ENCODE results near the gene SLC6A3.

SLC6A3 gene

GRCh38 chr5:1356873-1357787 lies 88.1 kb downstream of the SLC6A3 start:
- Histone ChIP-seq H3K27me3 (ENCODE audit: insufficient read depth, poor library complexity, severe bottlenecking) (peaks cover 4% of the 10 kb centered on the region), H3K27ac (replicated peaks) (no peak overlapping the region), H3K4me3 (replicated peaks; ENCODE audit: insufficient read depth, low read length) (no peak overlapping the region)
- no peak for DNase-seq (ENCODE audit: low read depth in 1 of 2, low spot score in 1 of 2)
- TF ChIP-seq CTCF (IDR thresholded peaks at IDR 0.05; ENCODE audit: insufficient read depth, low read length), result no peak
- TF ChIP-seq SPI1 (IDR thresholded peaks at IDR 0.05; ENCODE audit: borderline replicate concordance, low read depth), result no peak
- TF ChIP-seq, protein P1, sequence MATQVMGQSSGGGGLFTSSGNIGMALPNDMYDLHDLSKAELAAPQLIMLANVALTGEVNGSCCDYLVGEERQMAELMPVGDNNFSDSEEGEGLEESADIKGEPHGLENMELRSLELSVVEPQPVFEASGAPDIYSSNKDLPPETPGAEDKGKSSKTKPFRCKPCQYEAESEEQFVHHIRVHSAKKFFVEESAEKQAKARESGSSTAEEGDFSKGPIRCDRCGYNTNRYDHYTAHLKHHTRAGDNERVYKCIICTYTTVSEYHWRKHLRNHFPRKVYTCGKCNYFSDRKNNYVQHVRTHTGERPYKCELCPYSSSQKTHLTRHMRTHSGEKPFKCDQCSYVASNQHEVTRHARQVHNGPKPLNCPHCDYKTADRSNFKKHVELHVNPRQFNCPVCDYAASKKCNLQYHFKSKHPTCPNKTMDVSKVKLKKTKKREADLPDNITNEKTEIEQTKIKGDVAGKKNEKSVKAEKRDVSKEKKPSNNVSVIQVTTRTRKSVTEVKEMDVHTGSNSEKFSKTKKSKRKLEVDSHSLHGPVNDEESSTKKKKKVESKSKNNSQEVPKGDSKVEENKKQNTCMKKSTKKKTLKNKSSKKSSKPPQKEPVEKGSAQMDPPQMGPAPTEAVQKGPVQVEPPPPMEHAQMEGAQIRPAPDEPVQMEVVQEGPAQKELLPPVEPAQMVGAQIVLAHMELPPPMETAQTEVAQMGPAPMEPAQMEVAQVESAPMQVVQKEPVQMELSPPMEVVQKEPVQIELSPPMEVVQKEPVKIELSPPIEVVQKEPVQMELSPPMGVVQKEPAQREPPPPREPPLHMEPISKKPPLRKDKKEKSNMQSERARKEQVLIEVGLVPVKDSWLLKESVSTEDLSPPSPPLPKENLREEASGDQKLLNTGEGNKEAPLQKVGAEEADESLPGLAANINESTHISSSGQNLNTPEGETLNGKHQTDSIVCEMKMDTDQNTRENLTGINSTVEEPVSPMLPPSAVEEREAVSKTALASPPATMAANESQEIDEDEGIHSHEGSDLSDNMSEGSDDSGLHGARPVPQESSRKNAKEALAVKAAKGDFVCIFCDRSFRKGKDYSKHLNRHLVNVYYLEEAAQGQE (IDR thresholded peaks at IDR 0.05; ENCODE audit: insufficient replicate concordance, low read depth), result no peak
- no peak for TF ChIP-seq GABPA (IDR thresholded peaks at IDR 0.05; ENCODE audit: low read depth)
- no peak for TF ChIP-seq POLR2AphosphoS5 (IDR thresholded peaks at IDR 0.05; ENCODE audit: low read depth)

GRCh38 chr5:1354576-1354975 lies 90.7 kb downstream of the SLC6A3 start:
- no peak overlapping the region for H3K4me3 ChIP-seq (replicated peaks; ENCODE audit: insufficient read depth, low read length)
- DNase-seq (ENCODE audit: low read depth in 1 of 2, low spot score in 1 of 2), result no peak
- peaks cover 4% of the 10 kb centered on the region for H3K27me3 ChIP-seq (ENCODE audit: insufficient read depth, poor library complexity, severe bottlenecking)
- TF ChIP-seq, protein P1 (IDR thresholded peaks at IDR 0.05; ENCODE audit: insufficient replicate concordance, low read depth), result no peak
- TF ChIP-seq SPI1 (IDR thresholded peaks at IDR 0.05; ENCODE audit: borderline replicate concordance, low read depth) (no peak), GABPA (IDR thresholded peaks at IDR 0.05; ENCODE audit: low read depth) (no peak), POLR2AphosphoS5 (IDR thresholded peaks at IDR 0.05; ENCODE audit: low read depth) (no peak), CTCF (IDR thresholded peaks at IDR 0.05; ENCODE audit: insufficient read depth, low read length) (no peak)
- H3K27ac ChIP-seq (replicated peaks), result no peak overlapping the region

GRCh38 chr5:1352231-1353219 lies 92.7 kb downstream of the SLC6A3 start:
- Histone ChIP-seq H3K27ac (replicated peaks) (no peak overlapping the region), H3K27me3 (ENCODE audit: insufficient read depth, poor library complexity, severe bottlenecking) (peaks cover 4% of the 10 kb centered on the region), H3K4me3 (replicated peaks; ENCODE audit: insufficient read depth, low read length) (no peak overlapping the region)
- no peak for DNase-seq (ENCODE audit: low read depth in 1 of 2, low spot score in 1 of 2)
- no peak for TF ChIP-seq SPI1 (IDR thresholded peaks at IDR 0.05; ENCODE audit: borderline replicate concordance, low read depth)
- TF ChIP-seq, protein P1 (IDR thresholded peaks at IDR 0.05; ENCODE audit: insufficient replicate concordance, low read depth), result no peak
- TF ChIP-seq GABPA (IDR thresholded peaks at IDR 0.05; ENCODE audit: low read depth), result no peak
- TF ChIP-seq CTCF (IDR thresholded peaks at IDR 0.05; ENCODE audit: insufficient read depth, low read length), result no peak
- TF ChIP-seq POLR2AphosphoS5 (IDR thresholded peaks at IDR 0.05; ENCODE audit: low read depth), result no peak
